Activated CD4-positive, alpha-beta T cell treated with anti-CD3 and anti-CD28 coated beads, Interleukin-2, Interleukin-4, amounts not matched to agents 100 ng/mL and 50 ng/mL, durations not matched to agents 16 hours and 8 hours (primary cell): ENCODE data around the gene NBPF1.
"Not testable (repeated sequence)": the region's sequence is repeated elsewhere in the genome, so short reads cannot be mapped to it uniquely, and the experiment has no call there.

Experiments
- DNase-seq: peaks from one replicate; pipeline ENCODE4 v3.0.0-alpha.2; 2020; ENCODE audit warnings: low spot score

Gene NBPF1

GRCh38 chr1:16545682-16546095, 67.7 kb downstream of the NBPF1 start:
- peak; percentile 54 for DNase-seq

- DNase-seq = not testable (repeated sequence)
These were observed 72.9 kb downstream of the NBPF1 start for GRCh38 chr1:16540421-16540893.

GRCh38 chr1:16537528-16537927, 75.8 kb downstream of the NBPF1 start:
- not testable (repeated sequence) for DNase-seq

- not testable (repeated sequence) for DNase-seq
These were observed 76.6 kb downstream of the NBPF1 start for GRCh38 chr1:16536796-16537195.

- DNase-seq = not testable (repeated sequence)
These were observed 77.5 kb downstream of the NBPF1 start for GRCh38 chr1:16535898-16536297.

GRCh38 chr1:16535487-16535886, 77.9 kb downstream of the NBPF1 start:
- DNase-seq = not testable (repeated sequence)

- peak; percentile 78 for DNase-seq
These were observed 78.4 kb downstream of the NBPF1 start for GRCh38 chr1:16534829-16535456.

- not testable (repeated sequence) for DNase-seq
These were observed 79.0 kb downstream of the NBPF1 start for GRCh38 chr1:16534239-16534828.

- not testable (repeated sequence) for DNase-seq
These were observed 81.0 kb downstream of the NBPF1 start for GRCh38 chr1:16532235-16532991.

GRCh38 chr1:16528338-16528737, 85.0 kb downstream of the NBPF1 start:
- not testable (repeated sequence) for DNase-seq

- not testable (repeated sequence) for DNase-seq
These were observed 87.6 kb downstream of the NBPF1 start for GRCh38 chr1:16525769-16526168.

GRCh38 chr1:16521679-16522078, 91.7 kb downstream of the NBPF1 start:
- DNase-seq = not testable (repeated sequence)

GRCh38 chr1:16521288-16521583, 92.1 kb downstream of the NBPF1 start:
- no peak for DNase-seq

- not testable (repeated sequence) for DNase-seq
These were observed 92.7 kb downstream of the NBPF1 start for GRCh38 chr1:16520435-16521287.

GRCh38 chr1:16519255-16519951, 94.0 kb downstream of the NBPF1 start:
- DNase-seq = not testable (repeated sequence)

- not testable (repeated sequence) for DNase-seq
These were observed 94.5 kb downstream of the NBPF1 start for GRCh38 chr1:16518913-16519254.

- not testable (repeated sequence) for DNase-seq
These were observed 96.5 kb downstream of the NBPF1 start for GRCh38 chr1:16516694-16517410.

GRCh38 chr1:16514107-16515055, 99.0 kb downstream of the NBPF1 start, which contains the start of gene RNU1-1:
Gene RNU1-1 (minus strand): TSS chr1:16514285.
- DNase-seq = peak; percentile 64

GRCh38 chr1:16513412-16514106, 99.8 kb downstream of the NBPF1 start:
- peak; percentile 88 for DNase-seq
